ENCODE results near the gene FZR1. TPM values are rescaled to one million over a fixed set of nuclear protein-coding genes. Genes with fewer than 3 reads are reported as not detected.

Gene FZR1
- total and polyA plus RNA-seq, 3 donors from 2014 or later, result 91.2 to 123 (median 95.1) TPM

DNA sequence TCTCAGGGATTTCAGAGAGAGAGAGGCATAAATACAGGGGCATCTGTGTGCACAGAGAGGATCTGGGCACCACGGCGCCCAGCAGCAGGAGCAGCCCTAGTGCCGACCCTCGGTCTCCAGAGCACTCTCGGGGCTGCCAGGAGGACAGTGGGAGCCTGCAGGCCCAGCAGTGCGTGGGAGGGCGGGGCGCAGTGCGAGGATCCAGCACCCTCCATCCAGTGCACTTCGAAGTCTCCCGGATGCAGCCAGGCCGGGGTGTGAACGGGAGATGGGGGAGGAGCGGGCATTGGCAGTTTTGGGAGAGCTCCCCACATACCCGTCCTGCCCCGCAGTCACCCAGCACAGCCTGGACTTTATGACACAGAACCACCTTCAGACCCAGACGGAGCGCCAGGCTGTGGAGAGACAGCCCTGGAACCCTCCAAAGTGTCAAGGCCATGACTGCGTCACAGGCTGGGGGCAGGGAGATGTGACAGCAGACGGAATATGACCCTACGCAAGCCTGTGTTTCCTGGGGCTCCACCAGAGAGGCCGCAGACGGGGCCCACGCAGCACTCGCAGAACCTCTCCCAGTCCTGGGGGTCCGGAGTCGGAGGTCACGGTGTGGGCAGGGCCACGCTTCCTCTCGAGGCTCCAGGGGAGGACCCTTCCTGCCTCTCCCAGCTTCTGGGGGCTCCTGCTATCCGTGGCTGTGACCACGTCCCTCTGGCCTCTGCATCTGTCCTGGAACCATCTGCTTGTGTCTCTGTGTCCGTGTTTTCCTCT lies 18.1 kb downstream of the FZR1 start:
- 84 to 95% methylated on average over 14 to 33 of the region's 33 CpGs for WGBS, 2 donors
- Histone ChIP-seq H3K27ac (no peak overlapping the region), H3K4me1 (no peaks in the 10 kb centered on the region), H3K4me3 (no peak overlapping the region), H3K36me3 (ENCODE audit: low read depth, missing control alignments) (no peaks in the 10 kb centered on the region), H3K27me3 (no peaks in the 10 kb centered on the region), H3K9me3 (no peaks in the 10 kb centered on the region)
- intact Hi-C loops (cut with DNase I; ENCODE audit: low total_unique reads), result no loop called here
- TF ChIP-seq CTCF (IDR thresholded peaks at IDR 0.05) (no peak), POLR2A (IDR thresholded peaks at IDR 0.05) (no peak)
- DNase-seq, result no peak

- Histone ChIP-seq H3K27me3 (no peaks in the 10 kb centered on the region), H3K9me3 (no peaks in the 10 kb centered on the region), H3K4me1 (no peaks in the 10 kb centered on the region), H3K4me3 (no peak overlapping the region), H3K36me3 (ENCODE audit: low read depth, missing control alignments) (no peaks in the 10 kb centered on the region), H3K27ac (no peak overlapping the region)
- no peak for TF ChIP-seq POLR2A (IDR thresholded peaks at IDR 0.05)
- 93 to 94% methylated on average over 20 of the region's 20 CpGs for WGBS, 2 donors
- no peak for DNase-seq
- intact Hi-C loops (cut with DNase I; ENCODE audit: low total_unique reads), result no loop called here
Observed at GRCh38 chr19:3524904-3525451, 18.9 kb downstream of the FZR1 start.

- WGBS, 2 donors, result 90 to 98% methylated on average over 15 to 28 of the region's 28 CpGs
- intact Hi-C loops (cut with DNase I; ENCODE audit: low total_unique reads), result no loop called here
- TF ChIP-seq CTCF (IDR thresholded peaks at IDR 0.05) (no peak), POLR2A (IDR thresholded peaks at IDR 0.05) (no peak)
- Histone ChIP-seq H3K4me1 (no peaks in the 10 kb centered on the region), H3K4me3 (no peak overlapping the region), H3K36me3 (ENCODE audit: low read depth, missing control alignments) (no peaks in the 10 kb centered on the region), H3K9me3 (no peaks in the 10 kb centered on the region), H3K27me3 (no peaks in the 10 kb centered on the region), H3K27ac (no peak overlapping the region)
- DNase-seq, result no peak
Observed at GRCh38 chr19:3526507-3527237, 20.6 kb downstream of the FZR1 start.

- no peaks in the 10 kb centered on the region for H3K4me1 ChIP-seq
- TF ChIP-seq POLR2A (IDR thresholded peaks at IDR 0.05), result no peak
- TF ChIP-seq CTCF (IDR thresholded peaks at IDR 0.05), result no peak
- H3K27me3 ChIP-seq, result no peaks in the 10 kb centered on the region
- no peak overlapping the region for H3K4me3 ChIP-seq
- no peaks in the 10 kb centered on the region for H3K9me3 ChIP-seq
- no peak for DNase-seq
- no peak overlapping the region for H3K27ac ChIP-seq
- no peaks in the 10 kb centered on the region for H3K36me3 ChIP-seq (ENCODE audit: low read depth, missing control alignments)
- intact Hi-C loops (cut with DNase I; ENCODE audit: low total_unique reads), result no loop called here
- 81 to 91% methylated on average over 4 to 21 of the region's 21 CpGs for WGBS, 2 donors
Observed at GRCh38 chr19:3527238-3527910, 21.3 kb downstream of the FZR1 start.

GRCh38 chr19:3528080-3528479 lies 22.0 kb downstream of the FZR1 start:
- intact Hi-C loops (cut with DNase I; ENCODE audit: low total_unique reads), result no loop called here
- Histone ChIP-seq H3K9me3 (no peaks in the 10 kb centered on the region), H3K27me3 (no peaks in the 10 kb centered on the region), H3K27ac (no peak overlapping the region), H3K4me3 (no peak overlapping the region), H3K4me1 (peaks cover 3% of the 10 kb centered on the region), H3K36me3 (ENCODE audit: low read depth, missing control alignments) (no peaks in the 10 kb centered on the region)
- TF ChIP-seq POLR2A (IDR thresholded peaks at IDR 0.05), result no peak
- no peak for TF ChIP-seq CTCF (IDR thresholded peaks at IDR 0.05)
- 97 to 98% methylated on average over 8 to 14 of the region's 14 CpGs for WGBS, 2 donors
- no peak for DNase-seq

All from testis (tissue), 3 donors.